Panc1 (cell line): ENCODE results near the gene ANKRD33B. TPM values are rescaled to one million over a fixed set of nuclear protein-coding genes. Genes with fewer than 3 reads are reported as not detected.
A peak's percentile ranks its signal among the peaks of the same experiment; 100 is the strongest.
"Not testable (repeated sequence)": the region's sequence is repeated elsewhere in the genome, so short reads cannot be mapped to it uniquely, and the experiment has no call there.

Experiments
- ATAC-seq: fragments of 200-7000 bp; cut with Tn5 transposase; 2 replicates; pipeline ENCODE4 v1.9.1; 2020; ENCODE audit warnings: mild to moderate bottlenecking, moderate library complexity
- BruUV-seq: library from RNA; stranded (reverse); fragments of 400-500 nt; replicated peaks from 2 replicates; lab custom pipeline; 2021; lab: Mats Ljungman, UMichigan
- CTCF ChIA-PET: fragments of 300-600 bp; sonication (Branson Sonifier 250); formaldehyde crosslinking; loops from one replicate; lab custom pipeline; 2022; ENCODE audit warnings: antibody characterized with exemption; lab: Charles Lee
- POLR2A ChIA-PET: fragments of 300-600 bp; sonication (Branson Sonifier 250); formaldehyde crosslinking; loops from one replicate; lab custom pipeline; 2022; ENCODE audit warnings: antibody characterized with exemption; lab: Charles Lee
- DNase-seq: peaks from one replicate; pipeline ENCODE4 v3.0.0-alpha.2; 2010; ENCODE audit warnings: low read depth, low spot score
- H3K27ac ChIP-seq: 2 replicates; pipeline ENCODE4 v1.5.1; 2011; ENCODE audit warnings: mild to moderate bottlenecking, low read length, inconsistent platforms
- H3K27me3 ChIP-seq: fragments of 200-500 bp; sonication (Bioruptor generic); 2 replicates; pipeline ENCODE4 v1.6.0; 2014; ENCODE audit warnings: low read length, inconsistent platforms; ENCODE audit not compliant: control insufficient read depth, insufficient read depth
- H3K36me3 ChIP-seq: fragments of 200-500 bp; sonication (Bioruptor generic); 2 replicates; pipeline ENCODE4 v1.5.1; 2014; ENCODE audit warnings: inconsistent platforms, mild to moderate bottlenecking, low read length, moderate library complexity; ENCODE audit not compliant: control insufficient read depth, insufficient read depth
- H3K4me1 ChIP-seq: 2 replicates; pipeline ENCODE4 v1.5.1; 2011; ENCODE audit warnings: inconsistent platforms, mild to moderate bottlenecking, low read length, moderate library complexity; ENCODE audit not compliant: control insufficient read depth, insufficient read depth
- H3K4me3 ChIP-seq, 2 experiments: 2 replicates each; pipeline ENCODE4 v1.5.1; 2011 to 2012; ENCODE audit warnings: low read depth in 2 of 2, low read length in 2 of 2, mild to moderate bottlenecking in 2 of 2, inconsistent platforms in 1 of 2, moderate library complexity in 1 of 2
- H3K9me3 ChIP-seq: fragments of 200-500 bp; sonication (Bioruptor generic); 2 replicates; pipeline ENCODE4 v1.5.1; 2014; ENCODE audit warnings: low read depth, mild to moderate bottlenecking, inconsistent platforms, low read length, moderate library complexity; ENCODE audit not compliant: control insufficient read depth, insufficient read depth
- POLR2AphosphoS5 ChIP-seq: IDR thresholded peaks from 2 replicates; pipeline ENCODE4 v1.6.1; 2012; ENCODE audit warnings: mild to moderate bottlenecking, low read depth, low read length, moderate library complexity
- SIN3A ChIP-seq: IDR thresholded peaks from 2 replicates; pipeline ENCODE4 v1.6.1; 2012; ENCODE audit warnings: low read depth, mild to moderate bottlenecking, low read length, moderate library complexity, borderline replicate concordance; ENCODE audit not compliant: insufficient read depth
- TCF7L2 ChIP-seq: IDR thresholded peaks from 2 replicates; pipeline ENCODE4 v1.6.1; 2011; ENCODE audit warnings: mild to moderate bottlenecking, low read depth, low read length, inconsistent platforms
- in situ Hi-C: cut with HindIII; loops from 2 replicates; pipeline ENCODE4 v1.10.0; 2016; ENCODE audit warnings: low sequenced_read_pairs, low pct_unique_long_range_greater_than_20kb
- intact Hi-C: fragments of 100-400 bp; cut with micrococcal nuclease; formaldehyde crosslinking; loops from one replicate; pipeline ENCODE4 v1.10.0; 2022; ENCODE audit not compliant: unreplicated experiment
- total RNA-seq: library from RNA; stranded (reverse); gene quantifications from one replicate; pipeline ENCODE4 v1.2.1, GENCODE V29; 2021; ENCODE audit not compliant: unreplicated experiment
- TF ChIP-seq, protein P1 (sequence below), 2 experiments: IDR thresholded peaks; 2 replicates each; pipeline ENCODE4 v1.6.1; 2011 to 2012; ENCODE audit warnings: low read depth in 2 of 2, control low read depth in 1 of 2, low read length in 1 of 2, mild to moderate bottlenecking in 1 of 2, moderate library complexity in 1 of 2; ENCODE audit not compliant: insufficient read depth in 1 of 2
- TF ChIP-seq, protein P2 (sequence below): fragments of 450-650 bp; IDR thresholded peaks from 2 replicates; pipeline ENCODE4 v1.5.1; 2017; ENCODE audit warnings: mild to moderate bottlenecking

Gene ANKRD33B
- total RNA-seq, 1 experiment from 2014 or later = 19.1 TPM

DNA sequence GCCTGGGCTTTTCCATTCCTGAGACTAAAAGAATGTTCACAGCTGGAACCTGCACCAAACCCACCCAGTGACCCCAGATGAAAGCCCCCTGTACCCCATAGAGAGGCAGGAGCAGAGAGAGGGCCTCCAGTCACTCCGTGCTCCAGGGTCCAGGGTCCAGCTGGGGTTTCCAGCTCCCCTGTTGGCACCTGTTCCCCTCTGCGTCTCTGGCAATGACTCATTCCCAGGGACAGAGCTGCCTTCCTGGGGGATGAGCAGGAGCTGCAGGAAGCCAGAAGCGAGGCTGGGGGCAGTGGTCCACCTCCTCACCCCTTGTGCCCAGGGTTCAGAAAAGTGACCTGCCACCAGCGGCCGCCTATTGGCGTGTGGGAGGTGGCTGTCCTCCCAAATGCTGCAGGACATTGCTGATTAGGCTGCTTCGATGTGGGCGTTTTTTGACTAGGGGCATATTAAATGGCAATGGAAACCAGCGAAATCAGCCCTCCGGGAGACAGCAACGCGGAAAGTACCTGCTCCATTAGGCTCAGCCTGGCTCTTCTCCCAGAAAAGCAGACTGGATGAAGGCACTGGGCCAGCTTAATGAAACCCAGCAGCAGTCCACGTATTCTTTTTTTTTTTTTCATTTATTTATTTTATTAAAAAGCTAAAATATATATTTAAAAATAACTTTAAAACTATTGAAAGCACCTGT, 99.8 kb downstream of the ANKRD33B start:
- Histone ChIP-seq H3K27ac (peak overlapping the region; percentile 64), H3K36me3 (no peaks in the 10 kb centered on the region), H3K4me1 (peaks cover 19% of the 10 kb centered on the region), H3K9me3 (no peaks in the 10 kb centered on the region), H3K4me3 (peak overlapping the region in 1 of 2 experiments; percentile 30; a peak in 2 of 4 replicates), H3K27me3 (no peaks in the 10 kb centered on the region)
- BruUV-seq = no TSS peak
- ATAC-seq (peak; percentile 66), DNase-seq (no peak)
- CTCF ChIA-PET = interaction anchor here (0.6 to 0.7 kb wide), 2 partner anchors 28 to 412 kb away, joined by 3 to 4 read pairs; no protein-coding TSS in a partner anchor
- in situ Hi-C loops (no loop called here), intact Hi-C loops (no loop called here)
- POLR2A ChIA-PET = no interaction called here
- TF ChIP-seq, protein P1, sequence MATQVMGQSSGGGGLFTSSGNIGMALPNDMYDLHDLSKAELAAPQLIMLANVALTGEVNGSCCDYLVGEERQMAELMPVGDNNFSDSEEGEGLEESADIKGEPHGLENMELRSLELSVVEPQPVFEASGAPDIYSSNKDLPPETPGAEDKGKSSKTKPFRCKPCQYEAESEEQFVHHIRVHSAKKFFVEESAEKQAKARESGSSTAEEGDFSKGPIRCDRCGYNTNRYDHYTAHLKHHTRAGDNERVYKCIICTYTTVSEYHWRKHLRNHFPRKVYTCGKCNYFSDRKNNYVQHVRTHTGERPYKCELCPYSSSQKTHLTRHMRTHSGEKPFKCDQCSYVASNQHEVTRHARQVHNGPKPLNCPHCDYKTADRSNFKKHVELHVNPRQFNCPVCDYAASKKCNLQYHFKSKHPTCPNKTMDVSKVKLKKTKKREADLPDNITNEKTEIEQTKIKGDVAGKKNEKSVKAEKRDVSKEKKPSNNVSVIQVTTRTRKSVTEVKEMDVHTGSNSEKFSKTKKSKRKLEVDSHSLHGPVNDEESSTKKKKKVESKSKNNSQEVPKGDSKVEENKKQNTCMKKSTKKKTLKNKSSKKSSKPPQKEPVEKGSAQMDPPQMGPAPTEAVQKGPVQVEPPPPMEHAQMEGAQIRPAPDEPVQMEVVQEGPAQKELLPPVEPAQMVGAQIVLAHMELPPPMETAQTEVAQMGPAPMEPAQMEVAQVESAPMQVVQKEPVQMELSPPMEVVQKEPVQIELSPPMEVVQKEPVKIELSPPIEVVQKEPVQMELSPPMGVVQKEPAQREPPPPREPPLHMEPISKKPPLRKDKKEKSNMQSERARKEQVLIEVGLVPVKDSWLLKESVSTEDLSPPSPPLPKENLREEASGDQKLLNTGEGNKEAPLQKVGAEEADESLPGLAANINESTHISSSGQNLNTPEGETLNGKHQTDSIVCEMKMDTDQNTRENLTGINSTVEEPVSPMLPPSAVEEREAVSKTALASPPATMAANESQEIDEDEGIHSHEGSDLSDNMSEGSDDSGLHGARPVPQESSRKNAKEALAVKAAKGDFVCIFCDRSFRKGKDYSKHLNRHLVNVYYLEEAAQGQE (IDR thresholded peaks at IDR 0.05; ENCODE audit: insufficient read depth in 1 of 2, low read depth in 2 of 2, low read length in 1 of 2) = no peak
- TF ChIP-seq TCF7L2 = no peak
- TF ChIP-seq, protein P2, sequence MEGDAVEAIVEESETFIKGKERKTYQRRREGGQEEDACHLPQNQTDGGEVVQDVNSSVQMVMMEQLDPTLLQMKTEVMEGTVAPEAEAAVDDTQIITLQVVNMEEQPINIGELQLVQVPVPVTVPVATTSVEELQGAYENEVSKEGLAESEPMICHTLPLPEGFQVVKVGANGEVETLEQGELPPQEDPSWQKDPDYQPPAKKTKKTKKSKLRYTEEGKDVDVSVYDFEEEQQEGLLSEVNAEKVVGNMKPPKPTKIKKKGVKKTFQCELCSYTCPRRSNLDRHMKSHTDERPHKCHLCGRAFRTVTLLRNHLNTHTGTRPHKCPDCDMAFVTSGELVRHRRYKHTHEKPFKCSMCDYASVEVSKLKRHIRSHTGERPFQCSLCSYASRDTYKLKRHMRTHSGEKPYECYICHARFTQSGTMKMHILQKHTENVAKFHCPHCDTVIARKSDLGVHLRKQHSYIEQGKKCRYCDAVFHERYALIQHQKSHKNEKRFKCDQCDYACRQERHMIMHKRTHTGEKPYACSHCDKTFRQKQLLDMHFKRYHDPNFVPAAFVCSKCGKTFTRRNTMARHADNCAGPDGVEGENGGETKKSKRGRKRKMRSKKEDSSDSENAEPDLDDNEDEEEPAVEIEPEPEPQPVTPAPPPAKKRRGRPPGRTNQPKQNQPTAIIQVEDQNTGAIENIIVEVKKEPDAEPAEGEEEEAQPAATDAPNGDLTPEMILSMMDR = no peak
- no peak for TF ChIP-seq SIN3A
- no peak for TF ChIP-seq POLR2AphosphoS5

DNA sequence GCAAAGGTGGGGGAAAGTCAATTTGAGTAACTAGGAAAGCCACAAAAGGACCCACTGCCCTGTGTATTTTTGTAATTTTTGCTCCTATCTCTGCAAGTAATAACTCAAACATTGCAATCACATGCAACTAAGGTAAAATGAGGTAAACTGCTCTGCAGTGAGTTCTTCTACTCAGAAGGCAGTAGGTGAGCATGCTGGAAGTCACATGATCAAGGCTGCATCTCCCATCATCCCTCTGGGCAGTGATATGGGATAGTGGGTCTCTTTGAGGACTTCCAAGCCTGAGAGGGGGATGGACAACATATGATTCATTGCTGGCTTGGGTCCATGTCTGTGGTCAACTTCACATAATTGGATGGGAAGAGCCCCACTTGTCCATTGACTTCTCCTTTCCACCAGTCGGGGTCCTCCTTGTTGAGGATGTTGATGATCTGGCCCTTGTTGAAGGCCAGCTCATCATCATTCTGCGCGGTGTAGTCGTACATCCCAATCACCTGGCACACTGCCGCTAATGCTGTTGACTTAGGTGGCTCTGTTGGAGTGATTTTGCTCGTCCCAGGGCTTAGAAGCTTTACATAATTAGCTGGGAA, 100.4 kb downstream of the ANKRD33B start:
- H3K36me3 ChIP-seq, H3K9me3 ChIP-seq, H3K4me3 ChIP-seq, intact Hi-C loops, H3K27ac ChIP-seq, BruUV-seq, POLR2A ChIA-PET, ATAC-seq, in situ Hi-C loops, DNase-seq, H3K27me3 ChIP-seq: not testable (repeated sequence)
- CTCF ChIA-PET = interaction anchor here (0.6 to 0.7 kb wide), 2 partner anchors 29 to 412 kb away, joined by 3 to 4 read pairs; no protein-coding TSS in a partner anchor
- H3K4me1 ChIP-seq = peaks cover 19% of the 10 kb centered on the region

DNA sequence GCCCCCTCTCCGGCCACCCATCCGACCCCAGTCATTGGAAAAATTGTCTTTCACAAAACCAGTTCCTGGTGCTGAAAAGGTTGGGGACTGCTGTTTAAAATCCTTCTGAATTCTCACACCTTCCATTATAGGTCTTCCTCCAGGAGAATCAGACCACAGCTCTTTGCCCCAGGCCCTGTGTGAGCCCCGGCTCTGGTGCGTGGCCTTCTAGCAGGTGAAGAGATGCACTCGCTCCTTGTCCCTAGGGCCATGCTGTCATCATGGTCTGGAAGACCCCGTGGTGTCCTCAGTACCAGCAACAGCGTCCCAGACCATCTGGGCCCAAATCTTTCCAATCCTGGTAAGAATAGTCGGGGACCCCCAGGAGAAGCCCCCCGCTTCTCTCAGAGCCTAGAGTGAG, 101.9 kb downstream of the ANKRD33B start:
- Histone ChIP-seq H3K9me3 (no peaks in the 10 kb centered on the region), H3K4me1 (peaks cover 19% of the 10 kb centered on the region), H3K36me3 (no peaks in the 10 kb centered on the region), H3K27ac (no peak overlapping the region), H3K27me3 (no peaks in the 10 kb centered on the region), H3K4me3 (no peak overlapping the region)
- BruUV-seq = no TSS peak
- TF ChIP-seq SIN3A = no peak
- no peak for TF ChIP-seq POLR2AphosphoS5
- TF ChIP-seq, protein P1 (IDR thresholded peaks at IDR 0.05; ENCODE audit: insufficient read depth in 1 of 2, low read depth in 2 of 2, low read length in 1 of 2) = no peak
- no peak for TF ChIP-seq TCF7L2
- TF ChIP-seq, protein P2 = no peak
- ChIA-PET CTCF (no interaction called here), POLR2A (no interaction called here)
- no peak for DNase-seq
- intact Hi-C loops (no loop called here), in situ Hi-C loops (no loop called here)
- no peak for ATAC-seq
